Activated CD8-positive, alpha-beta memory T cell treated with anti-CD3 and anti-CD28 coated beads for 36 hours (primary cell): ENCODE measurements around the gene AMY1B. TPM values are rescaled to one million over a fixed set of nuclear protein-coding genes. Genes with fewer than 3 reads are reported as not detected.

Source experiments
- total RNA-seq, 2 experiments: library from RNA; stranded (reverse); gene quantifications; one replicate each; pipeline ENCODE4 v1.2.3, GENCODE V29; 2021

The AMY1B gene
- total RNA-seq, 2 experiments from 2014 or later = not detected

Other genes with a start within 250 kb of the AMY1B start
- gene RNPC3, start 170.5 kb downstream of the AMY1B start, total RNA-seq = 10 to 100 TPM; 15.0 to 15.1 TPM
- gene AMY2B, start 124.6 kb downstream of the AMY1B start, total RNA-seq = 1 to 10 TPM; 3.1 to 3.3 TPM
- not detected for gene AMY2A, start 78.8 kb downstream of the AMY1B start, total RNA-seq
- not detected for gene AMY1A, start 40.5 kb downstream of the AMY1B start, total RNA-seq
- not detected for gene AMY1C, start 53.7 kb upstream of the AMY1B start, total RNA-seq